ENCODE measurements around the gene CDHR1.

The CDHR1 gene

GRCh38 chr10:84234479-84234878 is 40.1 kb downstream of the CDHR1 start:
- no peak for DNase-seq

DNA sequence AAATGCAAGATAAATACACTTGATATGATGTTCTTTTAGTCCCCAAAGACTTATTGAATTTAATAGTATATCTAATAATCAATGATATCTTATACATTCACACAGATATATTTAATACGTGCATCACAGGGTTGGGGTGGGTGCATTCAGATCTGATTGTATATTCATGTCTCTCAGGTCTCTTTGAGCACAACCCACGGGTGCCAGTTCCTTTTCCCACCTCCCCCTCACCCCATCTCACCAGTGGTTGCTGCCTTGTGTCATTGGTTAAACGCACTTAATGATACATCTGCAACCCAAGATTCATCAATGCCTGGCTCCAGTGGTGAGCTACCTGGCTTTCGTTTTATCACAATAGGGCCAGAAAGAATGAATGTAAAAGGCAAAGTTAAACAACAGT is 40.8 kb downstream of the CDHR1 start:
- DNase-seq, result no peak

- DNase-seq, result no peak
Measured at GRCh38 chr10:84236807-84237198, 42.5 kb downstream of the CDHR1 start.

DNA sequence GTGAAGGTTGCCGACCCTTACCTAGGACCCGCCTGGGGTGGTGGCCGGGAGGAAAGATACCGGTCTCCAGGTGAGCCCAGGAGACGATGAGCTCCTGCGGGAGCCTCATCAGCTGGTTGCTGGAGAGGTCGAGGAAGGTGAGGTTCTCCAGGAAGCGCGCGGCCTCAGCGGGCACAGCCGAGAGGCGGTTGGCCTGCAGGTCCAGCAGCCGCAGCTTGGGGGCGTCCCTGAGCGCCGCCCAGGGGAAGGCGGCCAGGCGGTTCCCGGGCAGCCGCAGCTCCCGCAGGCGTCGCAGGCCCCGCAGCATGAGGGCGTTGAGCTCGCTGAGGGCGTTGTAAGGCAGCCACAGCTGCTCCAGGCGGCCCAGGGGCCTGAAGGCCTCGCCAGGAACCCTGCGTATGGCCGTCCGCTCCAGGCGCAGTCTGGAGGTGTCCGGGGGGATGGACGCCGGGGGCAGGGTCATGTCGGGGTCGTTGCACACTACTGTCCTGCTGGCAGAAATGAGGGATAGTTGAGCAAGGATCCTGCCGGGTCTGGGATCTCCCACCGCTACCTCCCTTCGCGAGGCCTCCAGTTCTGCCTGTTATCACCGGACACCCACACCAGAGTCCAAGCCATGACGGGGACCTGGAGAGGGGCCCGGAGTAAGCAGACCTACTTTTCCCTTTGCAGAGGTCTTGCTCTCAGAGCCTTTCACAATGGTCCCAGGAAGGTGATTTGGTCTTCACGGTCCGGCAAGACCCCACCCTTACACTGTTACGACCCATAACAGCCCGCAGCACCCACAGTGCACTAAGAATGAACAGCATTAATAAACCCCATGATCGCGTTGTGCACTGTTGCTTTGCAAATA is 43.1 kb downstream of the CDHR1 start:
- no peak for DNase-seq

- no peak for DNase-seq
Measured at GRCh38 chr10:84238909-84239308, 44.6 kb downstream of the CDHR1 start.

DNA sequence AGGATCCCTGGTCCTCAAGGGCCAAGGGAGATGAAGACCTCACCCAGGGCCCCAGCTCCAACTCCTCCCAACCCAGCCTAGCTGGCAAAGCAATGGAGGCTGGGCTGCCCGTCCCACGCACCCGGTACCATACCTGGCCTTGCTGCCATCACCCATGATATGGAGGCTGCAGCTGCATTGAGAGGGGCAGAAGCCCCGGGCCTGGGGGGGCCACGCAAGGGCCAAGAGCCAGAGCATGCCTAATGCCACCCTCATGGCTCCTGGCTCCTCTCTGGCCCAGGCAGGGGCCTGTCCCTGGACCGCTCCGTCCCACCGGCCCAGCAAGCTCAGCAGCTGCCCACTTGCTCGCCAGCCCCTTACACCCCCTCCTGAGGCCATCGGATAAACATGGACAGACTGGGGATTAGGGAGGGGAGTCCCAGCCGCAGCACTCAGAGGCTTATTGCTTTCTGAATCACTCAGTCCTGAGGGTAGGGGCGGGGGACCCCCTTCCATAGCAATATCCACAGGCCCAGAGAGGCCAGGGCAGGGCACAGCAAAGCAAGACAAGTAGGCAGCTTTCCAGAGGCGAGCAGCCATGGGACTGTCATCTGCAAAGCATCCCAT is 47.0 kb downstream of the CDHR1 start, which contains the start of gene LRIT1:
LRIT1 (minus strand) TSS at position 362 of the 606 bp plus-strand sequence; CDS start at position 255, 107 bp downstream.
- no peak for DNase-seq

DNA sequence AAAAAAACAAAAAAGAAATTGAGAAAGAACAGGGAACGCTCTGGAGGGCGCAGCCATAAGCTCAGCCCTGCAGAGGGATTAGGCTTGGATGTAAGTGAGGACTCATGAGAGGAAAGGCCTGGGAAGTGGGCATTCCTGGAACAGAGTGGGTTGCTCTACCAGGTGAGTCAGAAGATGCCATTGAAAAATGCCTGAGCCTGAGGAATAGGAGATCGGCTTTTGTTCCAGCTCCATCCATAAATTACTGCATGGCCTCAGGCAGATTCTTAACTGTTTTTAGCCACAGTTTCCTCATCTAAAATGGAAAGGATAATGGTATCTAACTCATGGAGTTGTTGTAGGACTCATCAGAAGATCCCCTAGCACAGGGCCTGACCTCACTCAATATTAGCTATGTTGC is 49.4 kb downstream of the CDHR1 start:
- DNase-seq, result no peak

GRCh38 chr10:84244651-84245270 is 50.4 kb downstream of the CDHR1 start, which contains the start of gene RGR:
RGR (plus strand) TSS chr10:84245053; CDS start chr10:84245091, 38 bp downstream.
- DNase-seq, result no peak

DNA sequence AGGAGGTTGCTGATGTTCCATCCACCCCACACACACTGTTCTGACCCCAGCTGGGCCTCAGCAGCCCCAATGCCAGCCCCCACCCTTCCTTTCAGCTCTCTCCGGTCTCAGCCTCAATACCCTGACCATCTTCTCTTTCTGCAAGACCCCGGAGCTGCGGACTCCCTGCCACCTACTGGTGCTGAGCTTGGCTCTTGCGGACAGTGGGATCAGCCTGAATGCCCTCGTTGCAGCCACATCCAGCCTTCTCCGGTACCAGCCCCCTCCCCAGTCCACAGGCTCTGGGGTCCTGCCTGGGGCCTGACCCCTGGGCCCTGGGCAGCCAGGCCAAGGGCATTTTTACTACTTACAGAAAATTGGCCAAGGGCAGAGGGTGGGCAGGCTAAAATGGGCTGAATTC is 53.2 kb downstream of the CDHR1 start:
- no peak for DNase-seq

GRCh38 chr10:84248794-84249193 is 54.5 kb downstream of the CDHR1 start:
- DNase-seq, result no peak

- no peak for DNase-seq
Measured at GRCh38 chr10:84254552-84255478, 60.5 kb downstream of the CDHR1 start.

DNA sequence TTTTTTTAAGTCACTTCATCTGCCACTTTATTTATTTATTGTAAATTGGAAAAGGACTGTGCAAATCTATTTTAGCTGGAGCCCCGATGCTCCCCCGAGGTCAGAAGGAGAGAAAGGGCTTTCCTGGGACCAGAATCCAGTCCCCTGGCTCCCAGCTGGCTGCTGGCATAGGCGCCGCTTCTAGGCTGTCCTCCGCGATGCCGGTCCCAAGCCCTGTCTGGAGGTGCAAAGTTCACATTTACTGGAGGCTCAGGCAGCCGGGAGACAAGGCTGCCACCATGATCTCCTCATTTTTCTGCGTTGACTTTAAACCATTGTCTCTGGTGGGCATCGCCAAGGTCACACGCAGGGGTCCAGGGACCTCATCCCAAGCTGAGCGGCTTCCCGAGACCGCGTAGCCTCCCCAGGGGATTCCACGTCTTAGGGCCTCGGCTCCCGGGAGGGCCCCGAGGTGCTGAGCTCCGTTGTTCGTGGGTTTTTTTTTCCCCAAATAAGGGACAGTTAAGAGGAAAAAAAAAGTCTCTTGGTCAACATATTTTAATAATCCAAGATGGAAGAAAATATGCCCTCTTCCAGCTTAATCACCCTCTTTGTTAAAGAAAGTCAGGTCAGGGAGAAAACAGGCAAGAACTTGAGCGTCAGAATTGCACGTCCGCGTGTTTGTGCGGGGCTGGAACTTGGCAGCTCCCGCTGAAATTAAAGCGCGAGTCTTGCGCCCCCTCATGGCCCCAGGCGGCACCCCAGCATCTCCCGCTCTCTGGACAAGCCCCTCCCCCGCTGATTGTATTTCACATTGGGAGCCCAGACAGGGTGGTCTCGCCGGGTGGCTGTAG is 62.4 kb downstream of the CDHR1 start:
- no peak for DNase-seq

GRCh38 chr10:84257343-84258020 is 63.1 kb downstream of the CDHR1 start:
- no peak for DNase-seq

- DNase-seq, result no peak
Measured at GRCh38 chr10:84258034-84258695, 63.8 kb downstream of the CDHR1 start.

- no peak for DNase-seq
Measured at GRCh38 chr10:84261236-84261915, 67.0 kb downstream of the CDHR1 start.

GRCh38 chr10:84262190-84262956 is 68.0 kb downstream of the CDHR1 start:
- no peak for DNase-seq

DNA sequence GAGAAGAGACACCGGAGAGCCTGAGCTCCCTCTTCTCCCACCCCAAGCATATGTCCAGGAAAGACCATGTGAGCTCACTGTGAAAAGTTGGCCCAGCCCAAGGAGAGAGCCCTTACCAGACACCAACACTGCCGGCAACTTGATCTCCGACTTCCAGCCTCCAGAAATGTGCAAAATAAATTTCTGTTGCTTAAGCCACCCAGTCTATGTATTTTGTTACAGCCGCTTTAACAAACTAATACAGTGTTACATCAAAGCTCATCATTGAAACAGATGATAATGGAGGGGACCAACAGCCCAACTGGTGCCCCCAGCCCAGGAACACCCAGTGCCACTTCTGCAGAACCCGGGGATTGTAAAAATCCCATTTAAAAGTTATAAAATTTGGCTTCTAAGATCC is 69.4 kb downstream of the CDHR1 start:
- DNase-seq, result no peak

DNA sequence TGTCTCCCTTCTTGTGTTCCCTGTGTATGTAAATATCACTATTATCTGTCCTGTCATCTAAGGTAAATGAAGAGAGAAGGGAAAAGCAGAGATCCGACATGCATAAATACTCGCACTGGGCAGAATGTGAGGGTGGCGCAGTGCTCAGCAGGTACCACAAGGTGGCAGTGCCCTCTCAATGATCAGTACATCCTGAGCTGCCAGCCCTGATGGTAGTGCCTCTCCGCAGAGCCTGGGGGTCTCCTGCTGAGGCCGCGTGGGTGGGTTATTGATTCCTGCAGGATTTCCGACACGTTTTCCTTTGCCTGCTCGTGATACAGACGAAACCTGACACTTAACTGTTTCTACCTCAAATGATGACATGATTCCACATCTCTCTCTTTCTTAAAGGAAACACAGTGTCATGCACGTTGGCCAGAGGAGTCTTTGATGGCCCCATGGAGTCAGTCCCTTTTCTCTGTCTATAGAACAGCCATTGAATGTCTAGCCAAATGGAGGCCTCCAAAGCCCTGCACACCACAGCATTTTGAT is 70.3 kb downstream of the CDHR1 start:
- peak; percentile 52 for DNase-seq

DNA sequence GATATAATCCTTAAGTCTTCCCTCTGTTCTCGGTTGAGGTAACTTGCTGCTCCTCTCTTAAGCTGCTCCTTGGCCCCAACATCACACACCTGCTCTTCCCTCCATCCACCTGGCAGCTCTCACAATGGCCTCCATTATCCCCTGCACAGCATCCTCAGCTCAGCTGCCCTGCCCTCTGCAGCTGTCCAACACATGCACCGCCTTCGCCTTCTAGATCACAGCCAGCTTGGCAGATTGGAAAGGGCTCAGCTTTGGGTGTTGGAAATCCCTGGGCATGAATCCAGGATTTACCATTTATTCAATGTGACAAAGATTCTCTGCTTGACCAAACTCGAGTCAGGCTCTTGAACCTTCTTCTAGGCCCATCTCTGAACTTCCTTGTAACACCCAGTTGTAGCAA is 71.1 kb downstream of the CDHR1 start:
- no peak for DNase-seq

All from T1000 (cell line).